GM12878 (cell line): ENCODE data around the gene TMED10. TPM values are rescaled to one million over a fixed set of nuclear protein-coding genes. Genes with fewer than 3 reads are reported as not detected.

Source experiments
- ATAC-seq: fragments of 200-7000 bp; cut with Tn5 transposase; 3 replicates; pipeline ENCODE4 v1.9.1; 2020; ENCODE audit warnings: mild to moderate bottlenecking, moderate library complexity
- BruUV-seq: library from RNA; stranded (reverse); fragments of 400-500 nt; replicated peaks from 2 replicates; lab custom pipeline; 2021; lab: Mats Ljungman, UMichigan
- CTCF ChIA-PET: fragments of 300-600 bp; sonication (Branson Sonifier 250); formaldehyde crosslinking; extraction: SDS; loops from one replicate; lab custom pipeline; 2021; ENCODE audit warnings: inconsistent platforms; lab: Yijun Ruan, JAX
- POLR2A ChIA-PET: fragments of 350-600 bp; formaldehyde crosslinking; extraction: SDS; loops from one replicate; lab custom pipeline; 2021; ENCODE audit warnings: inconsistent platforms; lab: Charles Lee
- RAD21 ChIA-PET: fragments of 300-600 bp; sonication (Branson Sonifier 250); formaldehyde crosslinking; loops from one replicate; lab custom pipeline; 2023; ENCODE audit warnings: antibody characterized with exemption; ENCODE audit not compliant: unreplicated experiment; lab: Charles Lee
- SMC1A ChIA-PET: fragments of 300-600 bp; sonication (Branson Sonifier 250); formaldehyde crosslinking; loops from one replicate; lab custom pipeline; 2023; ENCODE audit not compliant: unreplicated experiment, uncharacterized antibody; lab: Charles Lee
- DNase-seq: peaks from one replicate; pipeline ENCODE4 v3.0.0-alpha.2; 2011; ENCODE audit warnings: low read depth, low spot score
- FAIRE-seq: peaks from 3 replicates; lab custom pipeline; 2011; peaks lifted over from hg19 to GRCh38; lab: Jason Lieb, UNC
- H2AFZ ChIP-seq: 2 replicates; pipeline ENCODE4 v1.6.0; 2011; ENCODE audit warnings: low read depth, low read length, control low read depth; ENCODE audit not compliant: control insufficient read depth
- H3K27ac ChIP-seq: 2 replicates; pipeline ENCODE4 v1.5.1; 2011; ENCODE audit warnings: control low read depth; ENCODE audit not compliant: control insufficient read depth, insufficient read depth
- H3K27me3 ChIP-seq, 2 experiments: replicated peaks in 1 of 2; 2 replicates each; pipeline versions ENCODE4 v1.6.0 to v1.6.1; 2011; ENCODE audit warnings: low read length in 1 of 2; ENCODE audit not compliant: control insufficient read depth in 2 of 2, insufficient read depth in 2 of 2
- H3K36me3 ChIP-seq, 2 experiments: 2 replicates each; pipeline ENCODE4 v1.5.1; 2011; ENCODE audit warnings: low read length in 1 of 2; ENCODE audit not compliant: control insufficient read depth in 2 of 2, insufficient read depth in 2 of 2
- H3K4me1 ChIP-seq: 2 replicates; pipeline ENCODE4 v1.6.1; 2011; ENCODE audit warnings: mild to moderate bottlenecking, low read length, moderate library complexity, mixed read lengths; ENCODE audit not compliant: control insufficient read depth, insufficient read depth
- H3K4me2 ChIP-seq: 2 replicates; pipeline ENCODE4 v1.6.0; 2011; ENCODE audit warnings: control low read depth; ENCODE audit not compliant: control insufficient read depth, insufficient read depth
- H3K4me3 ChIP-seq: fragments of 200-600 bp; sonication (generic); 2 replicates; pipeline ENCODE4 v1.5.1; 2016
- H3K79me2 ChIP-seq: 2 replicates; pipeline ENCODE4 v1.6.0; 2011; ENCODE audit warnings: low read length; ENCODE audit not compliant: control insufficient read depth, insufficient read depth
- H3K9ac ChIP-seq: 2 replicates; pipeline ENCODE4 v1.8.0; 2011; ENCODE audit warnings: low read length, control low read depth, mixed read lengths; ENCODE audit not compliant: control insufficient read depth, insufficient read depth
- H3K9me3 ChIP-seq: replicated peaks from 3 replicates; pipeline ENCODE4 v1.5.1; 2011; ENCODE audit warnings: mild to moderate bottlenecking, low read length; ENCODE audit not compliant: control insufficient read depth, insufficient read depth
- H4K20me1 ChIP-seq: 2 replicates; pipeline ENCODE4 v1.6.0; 2011; ENCODE audit not compliant: control insufficient read depth, insufficient read depth
- CHD4 ChIP-seq: fragments of 200-600 bp; sonication (generic); IDR thresholded peaks from 2 replicates; pipeline ENCODE4 v1.6.1; 2016; ENCODE audit warnings: mild to moderate bottlenecking
- EP300 ChIP-seq, 2 experiments: fragments of 150-350 bp in 1 of 2; IDR thresholded peaks; 2 replicates each; pipeline ENCODE4 v1.6.1; 2011 to 2012; ENCODE audit warnings: low read depth in 2 of 2, low read length in 2 of 2, borderline replicate concordance in 1 of 2, improper control_type of control experiment in 1 of 2, inconsistent platforms in 1 of 2; ENCODE audit not compliant: control insufficient read depth in 1 of 2
- FOXK2 ChIP-seq: fragments of 450-650 bp; IDR thresholded peaks from 2 replicates; pipeline ENCODE4 v1.6.1; 2017; ENCODE audit warnings: mild to moderate bottlenecking, moderate library complexity
- HDAC6 ChIP-seq: fragments of 200-600 bp; sonication (generic); IDR thresholded peaks from one replicate; pipeline ENCODE4 v1.8.0; 2017; ENCODE audit warnings: antibody characterized with exemption; ENCODE audit not compliant: unreplicated experiment
- LARP7 ChIP-seq: fragments of 450-650 bp; IDR thresholded peaks from 2 replicates; pipeline ENCODE4 v1.6.1; 2017; ENCODE audit warnings: mild to moderate bottlenecking
- NR2C2 ChIP-seq: IDR thresholded peaks from 2 replicates; pipeline ENCODE4 v1.6.1; 2011; ENCODE audit warnings: borderline replicate concordance, low read depth; ENCODE audit not compliant: control insufficient read depth, insufficient read length
- POLR2AphosphoS5 ChIP-seq: IDR thresholded peaks from 2 replicates; pipeline ENCODE4 v1.6.1; 2011; ENCODE audit warnings: mild to moderate bottlenecking, low read length, inconsistent platforms
- STAT3 ChIP-seq: IDR thresholded peaks from 2 replicates; pipeline ENCODE4 v1.6.1; 2011; ENCODE audit warnings: low read depth, low read length, improper control_type of control experiment
- WGBS: methylation state at CpG from one replicate; pipeline ENCODE4 v1.1.6; 2016; ENCODE audit warnings: low lambda C conversion rate; ENCODE audit not compliant: insufficient replicate concordance, insufficient coverage; ENCODE audit errors: missing lambda C conversion rate; 5-methylcytosine and 5-hydroxymethylcytosine counted together
- in situ Hi-C: fragments of 300-500 bp; cut with MboI; formaldehyde crosslinking; loops from 9 replicates; pipeline ENCODE4 v1.14.3; 2018; ENCODE audit warnings: mixed read lengths
- intact Hi-C: fragments of 100-400 bp; cut with micrococcal nuclease; formaldehyde crosslinking; loops from one replicate; pipeline ENCODE4 v1.14.2; 2022; ENCODE audit not compliant: unreplicated experiment
- polyA plus RNA-seq, 11 experiments: library from polyadenylated mRNA; depleted of rRNA in 4 of 11; unstranded in 6 of 11; stranded (reverse) in 5 of 11; fragments of >200 nt; fragmentation: Nextera tagmentation in 4 of 11; fragmentation: Illumina TruSeq in 1 of 11; extraction: Ambion mirVana in 4 of 11; extraction: Trizol in 1 of 11; gene quantifications; 1 replicate in 1 of 11; 2 replicates in 10 of 11; pipeline versions ENCODE4 v1.2.1 to v1.2.3, GENCODE V29; 2011 to 2016; ENCODE audit warnings: inconsistent platforms in 2 of 11, missing spikeins in 2 of 11, low read depth in 1 of 11
- total RNA-seq, 4 experiments: library from RNA; depleted of rRNA in 3 of 4; stranded (reverse); fragments of >200 nt in 3 of 4; fragmentation: Illumina TruSeq in 1 of 4; extraction: Trizol in 1 of 4; gene quantifications; 2 replicates each; pipeline versions ENCODE4 v1.2.1 to v1.2.3, GENCODE V29; 2013 to 2021
- TF ChIP-seq, protein P1 (sequence below): IDR thresholded peaks from 2 replicates; pipeline ENCODE4 v1.6.1; 2012; ENCODE audit warnings: improper control_type of control experiment, low read depth, low read length; ENCODE audit not compliant: insufficient replicate concordance
- TF ChIP-seq, protein P2 (sequence below): IDR thresholded peaks from 2 replicates; pipeline ENCODE4 v1.6.1; 2011; ENCODE audit warnings: borderline replicate concordance, low read depth, mild to moderate bottlenecking, moderate library complexity, low read length; ENCODE audit not compliant: insufficient read depth, poor library complexity, severe bottlenecking
- TF ChIP-seq, protein P3 (sequence below): fragments of 450-650 bp; conservative IDR thresholded peaks from 2 replicates; pipeline ENCODE4 v1.6.1; 2017; ENCODE audit warnings: mild to moderate bottlenecking, moderate library complexity
- TF ChIP-seq, protein P4 (sequence below): IDR thresholded peaks from 2 replicates; pipeline ENCODE4 v1.6.1; 2011; ENCODE audit warnings: borderline replicate concordance, low read depth, mild to moderate bottlenecking, moderate library complexity, mixed read lengths, low read length; ENCODE audit not compliant: insufficient read depth; ENCODE audit errors: extremely low read length

TMED10 gene
- total and polyA plus RNA-seq, 10 of the 15 experiments (the other 5 are each of a cell fraction or from before 2014, with no cell fraction given), result 99.8 to 270 (median 180) TPM

DNA sequence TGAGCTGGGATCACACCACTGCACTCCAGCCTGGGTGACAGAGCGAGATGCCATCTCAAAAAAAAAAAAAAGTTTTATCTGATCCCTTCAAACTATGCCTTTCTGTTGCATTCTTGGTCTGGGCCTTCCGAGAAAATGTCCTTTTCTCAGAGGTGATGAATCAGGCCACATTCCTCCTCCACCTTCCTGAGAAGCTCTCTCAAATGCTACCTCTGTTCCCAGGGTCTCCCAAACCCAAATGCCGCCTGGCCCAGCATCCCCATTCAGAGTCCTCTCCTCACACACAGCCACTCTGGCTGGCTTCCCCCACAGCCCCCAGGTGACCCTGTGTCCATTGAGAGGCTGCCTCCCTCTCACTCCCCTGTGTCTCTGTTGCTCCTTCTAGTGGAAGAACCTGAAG is 19.7 kb upstream of the TMED10 start:
- no peak overlapping the region for H2AFZ ChIP-seq
- H3K4me3 ChIP-seq, result no peak overlapping the region
- DNase-seq (no peak), FAIRE-seq (no peak), ATAC-seq (no peak)
- no peaks in the 10 kb centered on the region for H3K4me1 ChIP-seq
- H3K36me3 ChIP-seq, result no peaks in the 10 kb centered on the region
- SMC1A ChIA-PET, result no interaction called here
- H3K27me3 ChIP-seq, result 0 out of 4 replicates have a peak, but pooled peaks cover 0 to 2% of the 10 kb centered on the region in 2 experiments
- POLR2A ChIA-PET, result interaction anchor here (1.0 kb wide), 1 partner anchor 20 kb away, joined by 3 read pairs; no protein-coding TSS in a partner anchor
- no peaks in the 10 kb centered on the region for H4K20me1 ChIP-seq
- 30% methylated on average over 3 of the region's 3 CpGs for WGBS
- no peak overlapping the region for H3K4me2 ChIP-seq
- CTCF ChIA-PET, result interaction anchor here (0.6 kb wide), 1 partner anchor 59 kb away, joined by 3 read pairs; no protein-coding TSS in a partner anchor
- H3K79me2 ChIP-seq, result no peaks in the 10 kb centered on the region
- H3K9me3 ChIP-seq, result no peaks in the 10 kb centered on the region
- TF ChIP-seq STAT3, result no peak
- TF ChIP-seq HDAC6, result no peak
- TF ChIP-seq, protein P1, sequence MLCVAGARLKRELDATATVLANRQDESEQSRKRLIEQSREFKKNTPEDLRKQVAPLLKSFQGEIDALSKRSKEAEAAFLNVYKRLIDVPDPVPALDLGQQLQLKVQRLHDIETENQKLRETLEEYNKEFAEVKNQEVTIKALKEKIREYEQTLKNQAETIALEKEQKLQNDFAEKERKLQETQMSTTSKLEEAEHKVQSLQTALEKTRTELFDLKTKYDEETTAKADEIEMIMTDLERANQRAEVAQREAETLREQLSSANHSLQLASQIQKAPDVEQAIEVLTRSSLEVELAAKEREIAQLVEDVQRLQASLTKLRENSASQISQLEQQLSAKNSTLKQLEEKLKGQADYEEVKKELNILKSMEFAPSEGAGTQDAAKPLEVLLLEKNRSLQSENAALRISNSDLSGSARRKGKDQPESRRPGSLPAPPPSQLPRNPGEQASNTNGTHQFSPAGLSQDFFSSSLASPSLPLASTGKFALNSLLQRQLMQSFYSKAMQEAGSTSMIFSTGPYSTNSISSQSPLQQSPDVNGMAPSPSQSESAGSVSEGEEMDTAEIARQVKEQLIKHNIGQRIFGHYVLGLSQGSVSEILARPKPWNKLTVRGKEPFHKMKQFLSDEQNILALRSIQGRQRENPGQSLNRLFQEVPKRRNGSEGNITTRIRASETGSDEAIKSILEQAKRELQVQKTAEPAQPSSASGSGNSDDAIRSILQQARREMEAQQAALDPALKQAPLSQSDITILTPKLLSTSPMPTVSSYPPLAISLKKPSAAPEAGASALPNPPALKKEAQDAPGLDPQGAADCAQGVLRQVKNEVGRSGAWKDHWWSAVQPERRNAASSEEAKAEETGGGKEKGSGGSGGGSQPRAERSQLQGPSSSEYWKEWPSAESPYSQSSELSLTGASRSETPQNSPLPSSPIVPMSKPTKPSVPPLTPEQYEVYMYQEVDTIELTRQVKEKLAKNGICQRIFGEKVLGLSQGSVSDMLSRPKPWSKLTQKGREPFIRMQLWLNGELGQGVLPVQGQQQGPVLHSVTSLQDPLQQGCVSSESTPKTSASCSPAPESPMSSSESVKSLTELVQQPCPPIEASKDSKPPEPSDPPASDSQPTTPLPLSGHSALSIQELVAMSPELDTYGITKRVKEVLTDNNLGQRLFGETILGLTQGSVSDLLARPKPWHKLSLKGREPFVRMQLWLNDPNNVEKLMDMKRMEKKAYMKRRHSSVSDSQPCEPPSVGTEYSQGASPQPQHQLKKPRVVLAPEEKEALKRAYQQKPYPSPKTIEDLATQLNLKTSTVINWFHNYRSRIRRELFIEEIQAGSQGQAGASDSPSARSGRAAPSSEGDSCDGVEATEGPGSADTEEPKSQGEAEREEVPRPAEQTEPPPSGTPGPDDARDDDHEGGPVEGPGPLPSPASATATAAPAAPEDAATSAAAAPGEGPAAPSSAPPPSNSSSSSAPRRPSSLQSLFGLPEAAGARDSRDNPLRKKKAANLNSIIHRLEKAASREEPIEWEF, result no peak
- TF ChIP-seq NR2C2, result no peak
- no peak for TF ChIP-seq POLR2AphosphoS5
- TF ChIP-seq, protein P2, sequence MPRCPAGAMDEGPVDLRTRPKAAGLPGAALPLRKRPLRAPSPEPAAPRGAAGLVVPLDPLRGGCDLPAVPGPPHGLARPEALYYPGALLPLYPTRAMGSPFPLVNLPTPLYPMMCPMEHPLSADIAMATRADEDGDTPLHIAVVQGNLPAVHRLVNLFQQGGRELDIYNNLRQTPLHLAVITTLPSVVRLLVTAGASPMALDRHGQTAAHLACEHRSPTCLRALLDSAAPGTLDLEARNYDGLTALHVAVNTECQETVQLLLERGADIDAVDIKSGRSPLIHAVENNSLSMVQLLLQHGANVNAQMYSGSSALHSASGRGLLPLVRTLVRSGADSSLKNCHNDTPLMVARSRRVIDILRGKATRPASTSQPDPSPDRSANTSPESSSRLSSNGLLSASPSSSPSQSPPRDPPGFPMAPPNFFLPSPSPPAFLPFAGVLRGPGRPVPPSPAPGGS, result no peak
- no peak for TF ChIP-seq FOXK2
- TF ChIP-seq, protein P3, sequence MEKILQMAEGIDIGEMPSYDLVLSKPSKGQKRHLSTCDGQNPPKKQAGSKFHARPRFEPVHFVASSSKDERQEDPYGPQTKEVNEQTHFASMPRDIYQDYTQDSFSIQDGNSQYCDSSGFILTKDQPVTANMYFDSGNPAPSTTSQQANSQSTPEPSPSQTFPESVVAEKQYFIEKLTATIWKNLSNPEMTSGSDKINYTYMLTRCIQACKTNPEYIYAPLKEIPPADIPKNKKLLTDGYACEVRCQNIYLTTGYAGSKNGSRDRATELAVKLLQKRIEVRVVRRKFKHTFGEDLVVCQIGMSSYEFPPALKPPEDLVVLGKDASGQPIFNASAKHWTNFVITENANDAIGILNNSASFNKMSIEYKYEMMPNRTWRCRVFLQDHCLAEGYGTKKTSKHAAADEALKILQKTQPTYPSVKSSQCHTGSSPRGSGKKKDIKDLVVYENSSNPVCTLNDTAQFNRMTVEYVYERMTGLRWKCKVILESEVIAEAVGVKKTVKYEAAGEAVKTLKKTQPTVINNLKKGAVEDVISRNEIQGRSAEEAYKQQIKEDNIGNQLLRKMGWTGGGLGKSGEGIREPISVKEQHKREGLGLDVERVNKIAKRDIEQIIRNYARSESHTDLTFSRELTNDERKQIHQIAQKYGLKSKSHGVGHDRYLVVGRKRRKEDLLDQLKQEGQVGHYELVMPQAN, result no peak
- no peak for TF ChIP-seq CHD4
- TF ChIP-seq, protein P4, sequence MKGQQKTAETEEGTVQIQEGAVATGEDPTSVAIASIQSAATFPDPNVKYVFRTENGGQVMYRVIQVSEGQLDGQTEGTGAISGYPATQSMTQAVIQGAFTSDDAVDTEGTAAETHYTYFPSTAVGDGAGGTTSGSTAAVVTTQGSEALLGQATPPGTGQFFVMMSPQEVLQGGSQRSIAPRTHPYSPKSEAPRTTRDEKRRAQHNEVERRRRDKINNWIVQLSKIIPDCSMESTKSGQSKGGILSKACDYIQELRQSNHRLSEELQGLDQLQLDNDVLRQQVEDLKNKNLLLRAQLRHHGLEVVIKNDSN, result no peak
- no peak for TF ChIP-seq EP300 (IDR thresholded peaks at IDR 0.05; ENCODE audit: borderline replicate concordance in 1 of 2, control insufficient read depth in 1 of 2, low read depth in 2 of 2, low read length in 2 of 2)
- no peak for TF ChIP-seq LARP7
- RAD21 ChIA-PET, result no interaction called here
- no peak overlapping the region for H3K9ac ChIP-seq
- H3K27ac ChIP-seq, result no peak overlapping the region
- in situ Hi-C loops, result no loop called here
- BruUV-seq, result no TSS peak
- intact Hi-C loops, result no loop called here
